BLaER1 (cell line): ENCODE data around the gene LZIC.

Experiments
- H3K27ac ChIP-seq: shearing (Covaris generic); formaldehyde crosslinking; 2 replicates; pipeline ENCODE4 v1.8.1; 2022
- H3K27me3 ChIP-seq: shearing (Covaris generic); formaldehyde crosslinking; 2 replicates; pipeline ENCODE4 v1.8.1; 2022
- H3K36me3 ChIP-seq: shearing (Covaris generic); formaldehyde crosslinking; 2 replicates; pipeline ENCODE4 v1.8.1; 2022
- H3K4me1 ChIP-seq: shearing (Covaris generic); formaldehyde crosslinking; 2 replicates; pipeline ENCODE4 v1.8.1; 2022
- H3K4me2 ChIP-seq: shearing (Covaris generic); formaldehyde crosslinking; 2 replicates; pipeline ENCODE4 v1.8.1; 2022
- H3K4me3 ChIP-seq: shearing (Covaris generic); formaldehyde crosslinking; 2 replicates; pipeline ENCODE4 v1.8.1; 2022
- H3K9ac ChIP-seq: shearing (Covaris generic); formaldehyde crosslinking; 2 replicates; pipeline ENCODE4 v1.8.1; 2022
- H3K9me3 ChIP-seq: shearing (Covaris generic); formaldehyde crosslinking; 2 replicates; pipeline ENCODE4 v1.8.1; 2022
- H4K20me1 ChIP-seq: shearing (Covaris generic); formaldehyde crosslinking; 2 replicates; pipeline ENCODE4 v1.8.1; 2022
- Cebpa-rat ChIP-seq: shearing (Covaris generic); IDR thresholded peaks from 2 replicates; pipeline ENCODE4 v1.8.1; 2022

LZIC gene

DNA sequence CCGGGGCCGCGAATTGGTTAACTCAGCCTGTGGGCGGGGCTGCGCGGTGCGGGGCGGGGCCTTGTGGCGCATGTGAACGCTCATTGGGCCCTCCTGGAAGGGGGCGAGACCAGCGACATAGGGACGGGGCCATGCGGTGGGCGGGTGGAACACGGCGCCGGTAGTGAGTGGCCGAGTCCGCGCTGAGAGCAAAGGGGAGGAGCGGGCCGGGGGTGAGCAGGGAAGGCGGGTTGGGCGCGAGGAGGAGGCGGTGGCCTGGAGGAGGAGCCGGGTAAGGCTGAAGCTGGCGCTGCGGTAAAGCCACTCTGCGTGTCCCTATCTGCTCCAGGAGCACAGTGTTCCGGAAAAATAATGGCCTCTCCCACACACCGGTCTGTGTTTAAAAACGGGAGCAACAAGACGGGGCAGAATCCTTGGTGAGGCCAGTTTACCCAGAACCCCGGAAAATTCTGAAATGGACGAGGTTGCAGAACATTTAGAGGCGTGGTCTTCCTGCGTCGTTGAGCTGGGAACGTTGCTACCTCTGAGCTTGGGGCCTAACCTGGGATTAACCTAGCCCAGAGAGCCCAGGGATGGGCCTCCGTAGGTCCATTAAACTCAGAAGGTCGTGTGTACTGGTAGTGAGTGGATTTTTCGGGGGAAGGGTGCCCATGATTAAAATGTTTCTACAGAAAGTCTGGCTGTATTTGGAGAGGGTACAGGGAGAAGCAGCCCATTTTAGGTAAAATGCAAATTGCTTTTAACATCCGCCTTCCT lies 32.6 kb downstream of the LZIC start:
- TF ChIP-seq Cebpa-rat: no peak
- H3K4me1 ChIP-seq: peaks cover 24% of the 10 kb centered on the region
- H3K27me3 ChIP-seq: no peaks in the 10 kb centered on the region
- peak overlapping the region; percentile 73 for H3K4me2 ChIP-seq
- H3K9me3 ChIP-seq: no peaks in the 10 kb centered on the region
- H4K20me1 ChIP-seq: peaks cover 10% of the 10 kb centered on the region; the same call in 1 of the 2 replicates
- peak overlapping the region; percentile 47 for H3K27ac ChIP-seq
- peak overlapping the region; percentile 60 for H3K9ac ChIP-seq
- H3K4me3 ChIP-seq: peak overlapping the region; percentile 66
- no peaks in the 10 kb centered on the region for H3K36me3 ChIP-seq

DNA sequence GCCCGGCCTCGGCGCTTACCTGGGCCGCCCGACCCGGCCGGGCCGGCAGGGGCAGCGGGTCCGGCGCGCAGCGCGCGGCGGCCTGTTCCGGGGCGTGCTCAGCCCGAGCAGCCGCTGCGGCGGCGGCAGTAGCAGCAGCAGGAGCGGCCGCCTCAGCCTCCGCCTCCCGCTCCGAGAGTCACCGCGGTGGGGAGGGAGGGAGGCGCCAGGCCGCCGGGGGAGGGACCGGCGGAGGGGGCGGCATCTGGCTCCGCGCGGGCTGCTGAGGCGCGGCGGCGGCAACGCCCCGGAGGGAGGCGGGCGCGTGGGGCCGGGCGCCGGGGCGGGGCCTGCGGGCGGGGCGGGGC lies 33.1 kb downstream of the LZIC start, which contains the start of gene CTNNBIP1:
Gene CTNNBIP1 (minus strand): TSS at position 194 of the 347 bp plus-strand sequence. CDS start 38,205 bp downstream, outside the sequence.
- Histone ChIP-seq H3K36me3 (no peaks in the 10 kb centered on the region), H4K20me1 (peaks cover 13% of the 10 kb centered on the region; the same call in 1 of the 2 replicates), H3K27ac (peak within 1 kb of the TSS; percentile 87), H3K4me2 (peak within 1 kb of the TSS; percentile 92), H3K9ac (peak within 1 kb of the TSS; percentile 86), H3K4me3 (peak within 1 kb of the TSS; percentile 91), H3K4me1 (peaks cover 24% of the 10 kb centered on the region), H3K9me3 (no peaks in the 10 kb centered on the region), H3K27me3 (no peaks in the 10 kb centered on the region)
- no peak for TF ChIP-seq Cebpa-rat

DNA sequence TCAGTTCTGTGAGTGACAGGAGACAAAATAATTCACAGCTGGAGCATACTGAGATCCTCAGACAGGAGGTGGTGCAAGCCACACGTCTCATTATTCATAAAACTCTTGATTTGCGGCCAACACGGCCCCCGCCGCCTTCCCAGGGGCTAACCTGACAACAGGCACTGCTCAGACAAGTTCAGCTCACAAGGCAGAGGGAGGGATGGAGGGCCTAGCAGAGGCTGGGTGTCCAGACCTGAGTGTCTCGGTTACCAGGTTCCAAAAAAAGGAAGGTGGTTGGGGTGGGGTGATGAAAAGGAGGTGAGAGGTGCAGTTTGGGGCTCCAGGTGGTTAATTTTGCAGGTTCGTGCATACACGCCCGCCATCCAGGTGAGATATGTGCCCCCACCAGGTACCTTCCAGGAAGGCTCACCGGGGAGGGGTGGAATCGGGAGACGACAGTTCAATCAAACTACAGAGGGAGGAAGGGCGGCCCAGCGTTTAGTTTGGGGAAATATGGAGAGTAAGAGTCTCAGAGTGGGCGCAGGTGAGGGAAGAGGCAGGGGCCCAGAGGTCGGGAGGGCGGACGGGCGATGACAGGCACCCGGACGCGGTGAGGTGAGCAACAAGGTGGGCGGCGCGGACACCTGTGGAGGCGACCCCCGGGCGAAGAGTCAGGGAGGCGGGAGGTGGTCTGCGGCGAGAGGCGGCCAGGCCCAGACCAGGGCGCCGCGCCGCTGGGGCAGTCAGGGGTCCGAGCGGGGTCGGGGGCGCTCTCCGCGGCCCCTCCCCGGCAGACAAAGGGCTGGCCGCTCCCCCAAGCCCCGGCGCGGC lies 33.8 kb downstream of the LZIC start:
- H3K9ac ChIP-seq: peak overlapping the region; percentile 86
- H3K27ac ChIP-seq: peak overlapping the region; percentile 87

DNA sequence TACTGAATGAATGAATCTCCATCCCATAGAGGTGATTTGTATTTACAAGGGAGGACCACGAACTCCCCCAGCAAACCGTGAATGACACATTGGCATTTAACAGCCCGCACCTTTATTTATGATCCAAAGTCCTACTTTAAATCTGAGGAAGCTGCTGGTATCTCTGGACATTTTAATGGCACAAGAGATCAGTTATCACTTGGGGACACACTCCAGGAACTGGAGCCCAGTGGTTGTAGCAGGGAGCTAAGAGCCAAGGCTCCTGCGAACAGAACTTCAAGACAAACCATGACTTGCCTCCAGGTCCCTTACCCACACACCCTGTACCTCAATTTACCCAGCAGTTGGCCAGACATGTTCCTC lies 34.3 kb downstream of the LZIC start:
- Histone ChIP-seq H3K4me1 (peaks cover 24% of the 10 kb centered on the region), H3K4me2 (peak overlapping the region; percentile 92), H3K27me3 (no peaks in the 10 kb centered on the region), H4K20me1 (peaks cover 15% of the 10 kb centered on the region; the same call in 1 of the 2 replicates), H3K9me3 (no peaks in the 10 kb centered on the region), H3K36me3 (no peaks in the 10 kb centered on the region), H3K9ac (peak overlapping the region; percentile 86; the same call in 1 of the 2 replicates), H3K4me3 (peak overlapping the region; percentile 91), H3K27ac (no peak overlapping the region)
- TF ChIP-seq Cebpa-rat: no peak

More for the DNA sequence above, 33.8 kb downstream of the LZIC start:
- Histone ChIP-seq H3K4me1 (peaks cover 24% of the 10 kb centered on the region), H3K36me3 (no peaks in the 10 kb centered on the region), H3K4me3 (peak overlapping the region; percentile 91), H3K9me3 (no peaks in the 10 kb centered on the region), H3K4me2 (peak overlapping the region; percentile 92), H4K20me1 (peaks cover 15% of the 10 kb centered on the region; the same call in 1 of the 2 replicates), H3K27me3 (no peaks in the 10 kb centered on the region)
- no peak for TF ChIP-seq Cebpa-rat

DNA sequence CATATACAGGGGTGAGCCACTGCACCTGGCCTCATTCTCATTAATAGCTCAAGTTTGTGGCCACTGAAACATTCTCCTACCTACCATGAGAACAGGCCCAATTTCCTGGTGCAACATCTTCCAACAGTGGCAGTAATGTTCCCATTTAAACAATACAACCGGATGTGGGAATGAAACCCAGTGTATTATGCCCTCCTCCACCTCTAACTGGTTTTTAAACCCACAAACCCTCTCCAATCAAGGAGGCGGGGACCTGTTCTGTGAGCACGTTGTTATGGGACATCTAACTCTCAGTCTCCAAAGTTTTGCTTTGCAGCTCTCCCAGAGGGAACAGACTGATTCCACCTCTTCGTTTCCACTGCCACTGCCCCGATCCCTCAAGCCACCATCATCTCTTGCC lies 35.8 kb downstream of the LZIC start:
- Histone ChIP-seq H3K4me2 (no peak overlapping the region), H3K27ac (no peak overlapping the region), H3K9me3 (no peaks in the 10 kb centered on the region), H3K9ac (no peak overlapping the region), H4K20me1 (peaks cover 15% of the 10 kb centered on the region; the same call in 1 of the 2 replicates), H3K27me3 (no peaks in the 10 kb centered on the region), H3K36me3 (no peaks in the 10 kb centered on the region), H3K4me3 (no peak overlapping the region), H3K4me1 (peaks cover 24% of the 10 kb centered on the region)
- TF ChIP-seq Cebpa-rat: no peak

DNA sequence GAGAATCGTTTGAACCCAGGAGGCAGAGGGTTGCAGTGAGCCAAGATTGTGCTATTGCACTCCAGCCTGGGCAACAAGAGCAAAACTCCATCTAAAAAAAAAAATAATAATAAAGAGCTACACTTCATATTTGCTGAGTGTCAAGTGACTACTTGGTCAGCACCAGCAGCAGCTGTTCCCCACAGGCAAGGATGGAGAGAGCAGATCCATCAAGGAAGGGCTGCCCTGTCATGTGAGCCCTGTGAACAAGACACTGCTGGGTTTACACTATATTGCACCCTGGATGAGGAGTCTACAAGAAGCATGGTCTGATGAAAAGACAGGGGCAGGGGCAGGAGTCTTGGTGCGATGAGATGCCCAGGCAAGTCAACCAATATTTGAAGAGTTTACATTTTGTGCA lies 36.7 kb downstream of the LZIC start:
- Histone ChIP-seq H3K4me2 (no peak overlapping the region), H3K9me3 (no peaks in the 10 kb centered on the region), H3K27ac (no peak overlapping the region), H4K20me1 (peaks cover 15% of the 10 kb centered on the region; the same call in 1 of the 2 replicates), H3K9ac (no peak overlapping the region), H3K36me3 (no peaks in the 10 kb centered on the region), H3K4me1 (peaks cover 26% of the 10 kb centered on the region), H3K27me3 (no peaks in the 10 kb centered on the region), H3K4me3 (no peak overlapping the region)
- TF ChIP-seq Cebpa-rat: no peak

DNA sequence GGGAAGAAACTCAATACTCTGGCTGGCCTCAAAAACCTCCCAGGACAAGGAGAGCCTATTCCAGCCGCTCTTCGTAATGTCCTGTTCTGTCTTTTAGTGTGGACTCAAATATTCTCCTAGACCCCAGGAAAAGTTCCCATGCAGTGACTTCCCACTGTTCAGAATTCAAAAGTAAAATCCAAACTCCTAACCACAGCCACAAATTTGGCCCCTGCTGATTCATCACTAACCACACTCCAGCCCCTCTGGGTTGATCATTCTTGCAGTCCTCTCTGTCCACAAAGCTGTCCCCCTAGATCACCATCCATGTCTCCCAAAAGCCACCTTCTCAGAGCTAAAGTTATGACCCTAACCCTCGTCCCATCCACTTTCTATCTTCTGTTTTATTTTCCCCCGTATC lies 38.2 kb downstream of the LZIC start:
- TF ChIP-seq Cebpa-rat: no peak
- H3K27me3 ChIP-seq: no peaks in the 10 kb centered on the region
- H3K9me3 ChIP-seq: no peaks in the 10 kb centered on the region
- no peak overlapping the region for H3K4me2 ChIP-seq
- no peaks in the 10 kb centered on the region for H3K36me3 ChIP-seq
- no peak overlapping the region for H3K9ac ChIP-seq
- peaks cover 15% of the 10 kb centered on the region; the same call in 1 of the 2 replicates for H4K20me1 ChIP-seq
- no peak overlapping the region for H3K4me3 ChIP-seq
- H3K27ac ChIP-seq: no peak overlapping the region
- H3K4me1 ChIP-seq: peaks cover 33% of the 10 kb centered on the region

DNA sequence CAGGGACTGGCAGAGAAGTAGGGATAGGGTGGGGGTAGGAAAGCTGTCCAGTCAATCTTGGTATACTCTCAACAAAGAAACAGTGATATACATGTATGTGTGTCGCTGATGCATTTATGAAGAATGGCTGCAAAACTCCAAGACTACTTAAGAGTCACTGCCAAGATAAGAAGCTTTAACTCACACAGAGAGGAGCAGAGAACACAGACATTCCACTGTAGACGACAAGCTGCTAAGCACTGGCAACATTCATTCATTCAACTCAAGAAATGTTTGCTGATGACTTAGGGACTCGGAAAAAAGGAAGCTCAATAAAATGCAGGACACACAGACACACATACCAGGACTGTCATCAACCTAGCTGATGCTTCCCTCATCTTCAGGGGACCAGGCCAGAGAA lies 38.6 kb downstream of the LZIC start:
- Histone ChIP-seq H3K4me3 (no peak overlapping the region), H3K36me3 (no peaks in the 10 kb centered on the region), H3K27me3 (no peaks in the 10 kb centered on the region), H3K9ac (no peak overlapping the region), H3K27ac (no peak overlapping the region), H4K20me1 (peaks cover 15% of the 10 kb centered on the region; the same call in 1 of the 2 replicates), H3K9me3 (no peaks in the 10 kb centered on the region), H3K4me2 (no peak overlapping the region), H3K4me1 (peaks cover 37% of the 10 kb centered on the region)
- no peak for TF ChIP-seq Cebpa-rat

DNA sequence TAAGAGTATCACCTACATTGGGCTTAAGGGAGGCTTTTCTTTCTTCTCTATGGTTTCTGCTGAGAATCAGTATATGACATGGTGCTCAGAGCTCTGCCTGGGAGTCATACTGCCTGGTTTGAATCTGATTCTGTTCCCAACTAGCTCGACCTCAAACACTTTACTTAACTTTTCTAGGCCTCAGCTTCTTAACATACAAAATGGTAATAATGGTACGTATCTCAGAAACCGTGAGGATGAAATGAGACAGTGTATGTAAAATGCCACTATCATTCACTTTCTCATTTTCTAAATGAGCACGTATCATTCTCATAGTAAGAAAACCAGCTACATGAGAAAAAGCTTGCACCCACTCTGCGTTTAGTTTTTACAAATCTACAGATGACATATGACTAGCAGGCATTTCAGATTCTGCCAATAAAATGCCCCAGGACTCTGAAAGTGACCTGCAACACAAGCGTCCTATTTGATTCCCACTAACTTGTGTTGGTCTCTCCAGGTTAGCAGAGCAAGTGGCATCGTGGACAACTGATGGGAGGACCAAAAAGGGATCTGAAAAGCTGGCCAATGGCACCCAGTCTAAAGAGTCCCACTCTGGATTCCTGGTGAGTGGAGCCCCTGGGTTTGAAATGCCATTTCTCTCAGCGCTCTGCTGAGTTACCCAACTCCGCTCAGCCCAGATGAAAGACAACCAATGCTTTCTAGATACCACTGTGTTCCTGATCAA lies 39.2 kb downstream of the LZIC start:
- Histone ChIP-seq H3K27ac (no peak overlapping the region), H3K27me3 (no peaks in the 10 kb centered on the region), H3K4me2 (no peak overlapping the region), H3K9me3 (no peaks in the 10 kb centered on the region), H3K4me1 (peaks cover 31% of the 10 kb centered on the region), H3K9ac (no peak overlapping the region), H4K20me1 (peaks cover 11% of the 10 kb centered on the region; the same call in 1 of the 2 replicates), H3K36me3 (no peaks in the 10 kb centered on the region), H3K4me3 (no peak overlapping the region)
- no peak for TF ChIP-seq Cebpa-rat
